ENCODE results near the gene EMSY. TPM values are rescaled to one million over a fixed set of nuclear protein-coding genes. Genes with fewer than 3 reads are reported as not detected.

EMSY gene
- total RNA-seq, 1 donor from 2014 or later, result 18.7 TPM

- intact Hi-C loops (cut with micrococcal nuclease), result no loop called here
- Histone ChIP-seq H3K4me3 (peak overlapping the region; percentile 88), H3K9me3 (replicated peaks) (no peaks in the 10 kb centered on the region), H3K27ac (replicated peaks) (peak overlapping the region; percentile 95), H3K27me3 (ENCODE audit: low read depth) (no peaks in the 10 kb centered on the region), H3K36me3 (peaks cover 15% of the 10 kb centered on the region), H3K4me1 (peaks cover 46% of the 10 kb centered on the region)
- DNase-seq, result peak; percentile 75
- peak; percentile 34 for TF ChIP-seq CTCF (IDR thresholded peaks at IDR 0.05; ENCODE audit: borderline replicate concordance)
These were observed 585 bp downstream of the EMSY start for GRCh38 chr11:76445121-76446084.

GRCh38 chr11:76448506-76448905 lies 3.7 kb downstream of the EMSY start:
- intact Hi-C loops (cut with micrococcal nuclease), result no loop called here
- no peak for TF ChIP-seq CTCF (IDR thresholded peaks at IDR 0.05; ENCODE audit: borderline replicate concordance)
- Histone ChIP-seq H3K9me3 (replicated peaks) (no peaks in the 10 kb centered on the region), H3K27me3 (ENCODE audit: low read depth) (no peaks in the 10 kb centered on the region), H3K27ac (replicated peaks) (no peak overlapping the region), H3K4me1 (peaks cover 29% of the 10 kb centered on the region), H3K4me3 (no peak overlapping the region), H3K36me3 (peaks cover 35% of the 10 kb centered on the region)
- no peak for DNase-seq

- H3K36me3 ChIP-seq, result peaks cover 53% of the 10 kb centered on the region
- intact Hi-C loops (cut with micrococcal nuclease), result no loop called here
- no peak for TF ChIP-seq CTCF (IDR thresholded peaks at IDR 0.05; ENCODE audit: borderline replicate concordance)
- DNase-seq, result no peak
- H3K9me3 ChIP-seq (replicated peaks), result no peaks in the 10 kb centered on the region
- H3K27ac ChIP-seq (replicated peaks), result no peak overlapping the region
- no peak overlapping the region for H3K4me3 ChIP-seq
- no peaks in the 10 kb centered on the region for H3K27me3 ChIP-seq (ENCODE audit: low read depth)
- no peaks in the 10 kb centered on the region for H3K4me1 ChIP-seq
These were observed 8.4 kb downstream of the EMSY start for GRCh38 chr11:76453248-76453647.

- no peaks in the 10 kb centered on the region for H3K27me3 ChIP-seq (ENCODE audit: low read depth)
- H3K9me3 ChIP-seq (replicated peaks), result no peaks in the 10 kb centered on the region
- TF ChIP-seq CTCF (IDR thresholded peaks at IDR 0.05; ENCODE audit: borderline replicate concordance), result no peak
- no peak for DNase-seq
- no peak overlapping the region for H3K27ac ChIP-seq (replicated peaks)
- intact Hi-C loops (cut with micrococcal nuclease), result no loop called here
- H3K36me3 ChIP-seq, result peaks cover 63% of the 10 kb centered on the region
- no peak overlapping the region for H3K4me3 ChIP-seq
- H3K4me1 ChIP-seq, result peaks cover 10% of the 10 kb centered on the region
These were observed 10.5 kb downstream of the EMSY start for GRCh38 chr11:76455331-76455730.

GRCh38 chr11:76455931-76456330 lies 11.1 kb downstream of the EMSY start:
- H3K4me1 ChIP-seq, result peaks cover 13% of the 10 kb centered on the region
- no peak for TF ChIP-seq CTCF (IDR thresholded peaks at IDR 0.05; ENCODE audit: borderline replicate concordance)
- H3K9me3 ChIP-seq (replicated peaks), result no peaks in the 10 kb centered on the region
- no peak overlapping the region for H3K27ac ChIP-seq (replicated peaks)
- no peaks in the 10 kb centered on the region for H3K27me3 ChIP-seq (ENCODE audit: low read depth)
- no peak for DNase-seq
- H3K36me3 ChIP-seq, result peaks cover 67% of the 10 kb centered on the region
- no peak overlapping the region for H3K4me3 ChIP-seq
- intact Hi-C loops (cut with micrococcal nuclease), result no loop called here
